NCI-H226 (cell line): Measurements from ENCODE around the gene FRMD4A.

ENCODE experiments used
- DNase-seq: peaks from one replicate; pipeline ENCODE4 v3.0.0-alpha.2; 2015

FRMD4A gene

DNA sequence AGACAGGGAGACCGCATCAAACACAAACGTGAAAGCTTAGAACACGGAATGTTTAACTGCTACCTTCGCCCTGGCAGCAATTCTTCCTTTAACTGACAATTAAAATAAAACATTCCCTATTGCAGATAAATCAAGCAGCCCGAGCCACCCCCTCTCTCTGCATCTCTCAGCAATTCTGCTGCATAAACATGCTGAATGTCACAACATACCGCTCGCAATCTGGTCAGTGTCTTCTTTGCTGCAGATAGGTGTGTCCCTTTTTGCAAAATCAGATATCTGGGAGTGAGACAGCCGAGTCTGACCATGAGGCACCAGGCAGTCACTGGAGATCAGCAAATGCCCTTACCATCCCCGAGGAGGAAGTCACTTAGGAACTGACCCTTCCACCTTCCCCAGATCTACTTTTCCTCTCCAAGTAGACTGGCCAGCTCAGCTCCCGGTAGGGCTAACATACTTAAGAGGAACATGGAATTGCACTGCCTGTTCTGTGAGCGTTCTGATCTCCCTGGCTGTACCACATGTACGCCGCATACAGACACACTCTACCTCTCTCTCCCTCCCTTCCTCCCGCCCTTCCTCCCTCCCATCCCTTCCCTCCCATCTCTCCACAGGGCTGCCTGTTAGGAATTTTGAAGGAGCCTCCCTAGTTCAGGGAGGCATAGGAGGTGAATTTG, at the start of gene FRMD4A:
Gene FRMD4A, minus strand, starts transcription at position 537 of the 674 bp plus-strand sequence.
- no peak for DNase-seq

DNA sequence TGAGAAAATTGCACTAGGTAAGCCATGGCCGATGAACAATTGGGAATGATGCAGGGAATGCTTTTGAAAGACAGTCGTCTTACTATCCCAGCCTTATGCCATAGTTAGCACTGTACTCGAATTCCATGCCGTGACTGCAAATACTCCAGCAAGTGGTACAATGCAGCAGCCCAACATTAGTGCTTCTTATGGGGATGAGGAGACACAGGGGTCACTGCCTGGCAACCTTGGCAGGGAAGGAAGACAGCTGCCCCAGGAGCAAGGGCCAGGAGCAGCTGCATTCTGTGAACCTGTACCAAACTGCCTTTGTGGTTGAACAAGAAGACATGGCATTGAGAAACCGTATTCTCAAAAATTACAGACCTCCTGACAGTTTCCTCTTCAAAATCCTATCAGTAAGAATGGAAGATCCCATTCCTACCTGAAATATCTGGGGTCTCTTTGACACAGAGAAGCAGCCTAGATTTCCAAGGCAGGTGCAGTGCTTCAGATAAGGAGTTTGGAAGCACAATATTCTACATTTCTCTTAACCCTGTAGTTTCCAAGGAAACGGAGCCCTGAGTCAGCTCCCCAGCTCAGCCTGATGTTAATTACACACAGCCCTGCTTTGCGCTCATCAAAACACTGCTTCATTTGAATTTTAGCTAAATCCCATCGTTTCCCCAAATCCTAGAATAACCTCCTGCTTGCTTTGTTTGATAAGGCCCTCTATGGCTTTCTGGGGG, 49.0 kb upstream of the FRMD4A start:
- DNase-seq: no peak

DNA sequence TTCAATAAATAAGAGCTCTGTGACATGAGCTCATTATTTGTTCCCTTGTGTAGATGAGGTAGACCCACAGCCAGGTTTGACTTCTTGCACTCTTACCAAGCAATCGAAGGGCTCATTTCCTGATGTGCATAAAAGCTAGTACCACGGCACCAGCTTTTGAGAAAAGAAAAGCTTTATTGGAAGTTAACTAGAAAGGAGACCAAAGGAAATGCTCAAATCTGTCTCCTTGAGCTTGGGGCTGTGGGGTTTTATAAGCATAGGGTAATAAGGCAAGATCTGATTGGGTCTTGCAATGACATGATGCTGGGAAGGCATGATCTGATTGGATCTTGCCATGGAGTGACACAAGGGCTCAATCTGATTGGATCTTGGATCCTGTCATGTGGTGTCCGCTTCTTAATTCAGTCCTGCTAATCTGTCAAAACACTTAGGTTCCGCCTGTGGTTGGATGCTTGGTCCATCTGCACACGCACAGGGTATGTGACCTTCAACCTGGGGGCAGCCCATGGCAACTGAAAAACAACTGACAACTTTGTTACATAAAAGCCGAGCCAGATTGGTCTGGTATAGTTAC, 47.8 kb upstream of the FRMD4A start:
- peak; percentile 52 for DNase-seq

DNA sequence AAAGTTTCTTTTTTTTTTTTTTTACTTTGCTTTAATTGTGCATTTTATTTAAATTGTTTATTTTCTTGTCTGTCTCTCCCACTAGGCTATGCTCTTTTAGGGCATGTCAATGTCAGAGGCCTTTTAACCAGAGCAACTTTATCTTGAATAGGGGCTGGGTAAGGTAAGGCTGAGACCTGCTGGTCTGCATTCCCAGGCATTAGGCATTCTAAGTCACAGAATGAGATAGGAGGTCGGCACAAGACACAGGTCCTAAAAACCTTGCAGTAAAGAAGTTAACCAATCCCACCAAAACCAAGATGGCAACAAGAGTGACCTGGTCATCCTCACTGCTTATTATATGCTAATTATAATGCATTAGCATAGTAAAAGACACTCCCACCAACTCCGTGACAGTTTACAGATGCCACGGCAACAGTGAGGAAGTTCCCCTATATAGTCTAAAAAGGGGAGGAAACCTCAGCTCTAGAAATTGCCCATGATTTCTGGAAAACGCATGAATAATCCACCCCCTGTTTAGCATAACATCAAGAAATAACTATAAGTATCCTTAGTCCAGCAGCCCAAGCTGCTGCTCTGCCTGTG, 47.0 kb upstream of the FRMD4A start:
- no peak for DNase-seq

DNA sequence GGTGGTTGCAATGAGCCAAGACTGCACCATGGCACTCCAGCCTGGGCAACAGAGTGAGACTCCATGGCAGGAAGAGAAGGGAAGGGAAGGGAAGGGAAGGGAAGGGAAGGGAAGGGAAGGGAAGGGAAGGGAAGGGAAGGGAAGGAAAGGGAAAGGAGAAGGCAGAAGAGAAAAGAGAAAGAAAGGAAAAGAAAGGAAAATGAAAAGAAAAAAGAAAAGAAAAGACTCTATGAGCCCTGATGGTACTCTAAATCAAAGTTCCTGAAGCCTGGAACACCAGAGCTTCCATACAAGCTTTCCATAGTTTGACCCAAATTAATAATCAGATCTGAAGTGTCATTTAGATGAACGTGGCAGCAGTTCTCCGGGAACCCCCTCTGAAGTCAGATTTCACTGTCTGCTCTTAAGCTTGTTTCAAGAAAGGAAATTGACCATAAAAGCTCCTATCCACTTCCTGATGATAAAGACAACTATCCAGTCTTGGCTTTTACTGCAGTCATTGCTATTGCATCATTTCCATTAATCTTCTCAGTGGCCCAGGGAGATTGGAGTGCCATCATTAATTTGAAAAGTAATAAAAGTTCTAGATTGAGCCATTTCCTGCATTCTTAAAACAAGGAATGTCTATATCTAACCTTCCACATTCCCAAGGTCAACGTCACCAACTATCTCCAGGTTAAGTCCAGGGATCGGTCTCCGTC, 44.2 kb upstream of the FRMD4A start:
- DNase-seq: peak; percentile 64

DNA sequence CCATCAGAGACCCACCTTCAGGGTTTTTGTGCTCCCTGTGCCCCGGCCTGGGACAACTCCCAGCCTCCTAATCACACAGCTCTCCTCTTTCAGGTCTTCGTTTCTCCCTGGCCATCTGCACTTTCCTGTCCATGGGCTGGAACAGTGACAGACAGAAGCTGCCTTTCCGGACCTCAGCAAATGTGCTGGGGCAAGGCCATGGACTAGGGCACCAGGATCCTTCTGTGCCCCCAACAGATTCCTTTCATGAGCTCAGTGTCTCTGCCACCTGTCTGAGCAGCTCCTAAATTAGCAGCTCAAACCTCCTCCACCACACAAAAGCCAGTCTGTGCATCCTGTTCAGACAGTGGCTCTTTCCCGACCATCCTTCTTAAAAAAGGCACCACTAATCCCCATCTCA, 41.9 kb upstream of the FRMD4A start:
- DNase-seq: no peak

DNA sequence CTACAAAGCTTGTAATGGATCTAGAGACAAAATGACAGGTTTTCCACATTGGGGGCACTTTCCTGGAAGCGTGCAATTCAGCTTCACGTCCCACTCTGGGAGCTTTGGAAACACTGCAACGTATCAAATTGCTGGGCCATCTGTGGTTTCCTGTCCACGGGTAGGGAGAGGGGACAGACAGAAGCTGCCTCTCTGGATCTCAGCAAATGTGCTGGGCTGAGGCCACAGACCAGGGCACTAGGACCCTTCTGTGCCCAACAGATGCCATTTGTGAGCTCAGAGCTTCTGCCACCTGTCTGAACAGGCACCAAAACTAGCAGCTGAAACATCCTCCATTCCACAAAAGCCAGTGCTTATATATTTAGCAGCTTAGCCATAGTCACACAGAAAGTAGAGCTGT, 40.9 kb upstream of the FRMD4A start:
- no peak for DNase-seq

DNA sequence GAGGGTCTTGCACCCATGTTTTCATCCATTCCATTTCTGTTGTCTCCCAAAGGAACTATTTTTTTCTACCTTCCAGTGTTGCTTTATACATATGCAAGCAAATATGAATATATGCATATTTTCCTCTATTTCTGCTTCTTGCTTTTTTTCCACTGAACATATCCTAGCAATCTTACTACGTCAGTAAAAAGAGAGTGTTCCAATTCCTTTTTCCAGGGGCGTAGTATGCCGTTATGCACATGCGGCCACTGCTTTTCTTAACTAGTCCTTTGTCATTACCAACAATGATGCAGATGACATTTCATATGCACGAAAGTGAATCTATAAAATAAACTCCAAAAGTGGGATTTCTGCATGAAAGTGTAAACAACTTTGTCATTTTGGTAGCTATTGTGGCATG, 40.2 kb upstream of the FRMD4A start:
- DNase-seq: no peak

DNA sequence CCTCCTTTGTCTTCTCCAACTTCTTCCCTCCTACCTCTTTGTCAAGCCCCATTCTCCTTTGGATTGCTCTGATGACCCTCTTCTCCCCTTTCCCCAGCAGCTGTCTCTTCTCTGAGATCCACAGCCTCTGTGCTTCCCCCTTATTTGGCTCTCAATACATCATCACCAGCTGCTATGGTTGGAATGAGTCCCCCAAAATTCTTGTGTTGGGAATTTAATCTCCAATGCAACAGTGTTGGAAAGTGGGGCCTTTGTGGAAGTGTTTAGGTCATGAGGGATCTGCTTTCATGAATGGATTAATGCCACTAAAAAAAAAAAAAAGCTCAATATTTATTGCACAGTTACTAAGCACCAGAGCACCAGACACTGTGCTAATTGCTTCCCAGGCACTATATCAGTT, 39.2 kb upstream of the FRMD4A start:
- no peak for DNase-seq

DNA sequence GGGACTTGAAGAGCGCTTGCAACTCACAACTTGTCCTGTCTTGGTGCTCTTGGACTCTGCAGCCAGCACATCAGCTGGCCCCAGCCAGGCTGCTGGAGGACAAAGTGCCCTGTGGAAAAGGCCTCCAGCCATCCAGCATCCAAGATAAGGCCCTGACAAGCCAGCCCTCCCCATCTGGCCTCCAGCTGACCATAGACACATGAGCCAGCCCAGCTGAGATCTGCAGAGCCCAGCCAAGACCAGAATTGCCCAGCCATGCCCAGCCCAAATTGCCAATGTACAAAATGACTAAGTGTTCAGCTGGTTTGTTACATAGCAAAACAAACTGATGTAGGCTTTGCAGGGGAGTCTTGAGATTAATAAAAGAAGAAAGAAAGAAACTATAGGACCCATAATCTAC, 36.0 kb upstream of the FRMD4A start:
- DNase-seq: peak; percentile 28

DNA sequence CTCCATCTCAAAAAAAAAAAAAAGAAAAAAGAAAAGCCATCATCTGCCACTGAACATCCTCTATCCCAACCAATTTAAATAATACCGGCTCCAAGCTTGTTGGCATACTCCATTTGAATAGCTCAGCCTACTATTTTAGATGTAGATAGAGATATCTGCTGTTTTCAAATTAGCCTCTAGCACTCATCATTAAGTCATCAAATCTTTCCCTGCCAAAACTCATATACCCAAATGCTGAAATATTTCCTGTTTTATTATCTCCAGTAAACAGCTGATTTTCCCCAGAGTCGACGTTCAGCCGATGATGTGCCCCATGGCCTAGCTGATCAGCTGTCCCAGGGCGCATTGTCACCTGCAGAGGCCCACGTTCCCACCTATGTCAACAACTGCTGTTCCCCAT, 34.5 kb upstream of the FRMD4A start:
- no peak for DNase-seq

DNA sequence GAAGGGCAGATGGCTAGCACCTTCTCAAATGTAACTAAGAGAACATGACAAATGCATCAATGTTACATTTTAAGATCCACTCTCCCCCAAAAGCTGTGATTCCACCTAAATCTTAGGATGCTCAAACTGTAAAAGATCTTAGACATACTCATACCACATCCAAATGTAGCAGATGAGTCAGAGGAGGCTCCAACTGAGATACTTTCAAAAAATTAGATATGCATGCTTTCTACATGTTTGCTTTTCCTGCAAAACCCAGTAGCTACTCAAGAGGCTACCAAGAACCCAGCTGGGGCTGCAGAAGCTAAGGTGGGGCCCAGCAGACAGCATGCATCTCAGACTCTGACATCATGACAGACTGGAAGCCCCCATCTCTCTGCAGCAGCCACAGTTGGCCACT, 31.4 kb upstream of the FRMD4A start:
- no peak for DNase-seq

DNA sequence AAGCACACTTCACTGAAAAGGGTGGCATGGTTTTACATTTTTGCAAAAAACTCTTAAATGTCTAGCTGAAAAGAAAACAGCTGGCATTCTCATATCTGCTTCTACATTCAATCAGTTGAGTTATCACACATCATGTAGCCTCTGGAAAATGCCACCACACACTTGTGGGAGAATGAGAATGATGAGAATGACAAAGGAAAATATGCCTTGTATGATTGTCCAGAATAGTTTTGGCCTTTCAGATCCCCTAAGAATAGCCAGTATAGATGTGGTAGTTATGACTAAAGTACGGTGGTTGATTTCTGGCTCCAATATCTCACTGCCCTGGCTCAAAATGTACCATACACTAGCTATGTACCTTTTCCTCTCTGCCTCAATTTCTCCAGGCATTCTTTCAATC, 30.2 kb upstream of the FRMD4A start:
- DNase-seq: no peak

DNA sequence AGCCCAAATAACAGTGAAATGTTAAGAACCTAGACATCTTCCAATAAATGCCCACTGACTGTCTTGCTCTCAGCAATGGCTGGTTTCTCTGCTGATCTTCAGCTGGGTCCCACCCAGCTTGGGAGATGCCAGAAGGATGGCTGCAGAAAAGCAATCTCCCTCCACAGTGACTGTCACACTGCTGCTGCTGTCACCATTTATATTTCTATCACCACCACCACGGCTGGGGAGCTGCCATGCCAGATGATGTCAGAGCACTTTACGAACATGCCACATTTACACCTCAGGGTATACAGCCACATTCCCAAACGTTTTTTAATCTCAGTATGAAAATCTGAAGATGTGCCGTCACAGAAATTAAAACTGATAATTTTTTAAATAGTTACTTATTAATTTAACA, 29.8 kb upstream of the FRMD4A start:
- no peak for DNase-seq

DNA sequence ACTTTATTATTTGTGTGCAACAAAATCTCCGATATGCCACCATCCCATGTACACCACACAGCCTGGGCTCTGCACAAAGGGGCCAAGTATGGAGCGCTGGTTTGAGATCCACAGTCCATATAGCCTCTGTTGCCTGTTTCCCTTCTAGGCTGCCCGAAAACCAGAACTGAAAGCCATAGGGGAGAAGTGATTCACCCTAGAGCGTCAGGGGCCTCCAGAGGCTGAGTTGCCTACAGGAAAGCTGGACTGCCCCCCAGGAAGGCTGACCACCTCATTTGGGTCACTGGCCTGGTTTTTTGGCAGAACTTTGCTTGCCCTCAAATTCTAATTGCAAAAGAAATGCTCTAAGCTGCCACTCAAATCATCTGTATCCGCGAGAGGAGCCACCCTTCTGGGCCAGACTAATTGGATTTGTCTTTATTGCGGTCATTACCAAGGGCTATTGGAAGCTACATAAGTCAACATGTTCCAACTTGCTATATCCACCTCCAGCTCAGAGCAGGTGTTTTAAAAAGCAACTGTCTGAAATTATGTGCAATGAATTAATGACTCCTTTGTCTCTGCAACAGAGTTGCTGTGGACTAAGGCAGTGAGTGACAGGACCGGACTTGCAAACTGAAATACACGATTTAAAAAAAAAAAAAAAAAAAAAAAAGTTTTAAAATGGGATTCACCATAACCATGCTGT, 28.3 kb upstream of the FRMD4A start:
- DNase-seq: no peak

DNA sequence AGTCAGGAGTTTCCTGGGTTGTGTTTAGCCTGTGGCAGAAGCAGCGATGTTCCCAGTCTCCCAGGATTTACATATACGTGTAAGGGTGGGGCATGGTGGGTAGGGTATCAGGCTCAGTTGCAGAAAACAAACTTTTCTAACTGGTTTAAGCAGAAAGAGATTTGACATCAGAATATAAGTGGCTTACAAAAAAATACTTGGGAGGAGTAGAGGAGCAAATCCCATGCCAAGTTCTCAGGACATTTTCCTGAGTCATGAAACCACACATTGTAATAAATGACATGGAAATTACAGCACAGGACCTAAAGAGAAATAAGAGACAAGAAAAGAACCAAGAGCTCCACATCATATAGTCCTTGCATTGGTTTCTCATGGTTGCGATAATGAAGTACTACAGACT, 26.2 kb upstream of the FRMD4A start:
- no peak for DNase-seq

DNA sequence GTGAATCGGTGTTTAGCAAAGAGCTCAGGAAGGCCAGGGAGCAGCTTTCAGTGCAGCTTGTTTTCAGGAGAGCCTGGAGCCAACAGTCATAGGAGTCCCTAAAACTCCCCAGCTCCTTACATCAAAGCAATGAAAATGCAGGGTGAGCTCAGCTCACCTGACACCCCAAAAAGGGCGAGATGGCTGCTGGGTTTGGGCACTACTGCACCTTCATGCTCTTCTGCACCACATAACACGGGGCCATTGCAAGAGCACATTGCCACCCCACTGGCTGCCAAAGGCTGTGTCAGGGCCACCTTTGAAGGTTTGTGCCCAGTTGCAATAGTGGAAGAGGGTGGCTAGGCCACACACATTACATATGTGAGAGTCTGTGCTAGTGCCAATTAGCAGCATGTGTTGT, 25.0 kb upstream of the FRMD4A start:
- no peak for DNase-seq

DNA sequence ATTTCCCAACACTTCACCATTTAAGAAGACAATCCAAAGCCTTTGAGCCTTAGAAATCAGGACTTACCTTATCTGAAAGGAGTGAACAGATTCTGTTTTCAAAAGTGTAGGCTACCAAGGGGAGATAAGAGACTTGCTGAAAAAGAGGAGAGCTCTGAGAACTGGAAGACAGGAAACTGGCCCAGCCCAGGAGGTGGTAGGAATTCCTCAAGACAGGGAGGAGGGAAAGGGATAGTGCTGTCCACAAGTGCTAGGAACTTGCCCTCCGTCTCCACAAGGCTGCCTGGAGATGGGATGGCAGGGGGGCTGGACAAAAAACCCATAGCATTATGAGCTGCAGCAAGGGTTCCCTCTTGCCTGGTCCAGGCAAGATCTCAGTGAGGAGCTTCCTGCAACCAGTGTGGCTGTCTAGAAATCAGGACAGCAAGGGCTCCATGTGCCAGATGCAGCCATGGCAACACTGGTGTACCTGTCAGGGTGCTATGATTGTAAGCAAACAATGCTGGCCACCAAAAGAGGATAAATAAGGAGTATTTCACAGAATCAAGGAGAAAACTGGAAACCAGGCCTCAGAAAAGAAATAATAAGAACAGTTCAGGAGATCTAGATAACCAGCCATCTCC, 22.7 kb upstream of the FRMD4A start:
- DNase-seq: peak; percentile 64

DNA sequence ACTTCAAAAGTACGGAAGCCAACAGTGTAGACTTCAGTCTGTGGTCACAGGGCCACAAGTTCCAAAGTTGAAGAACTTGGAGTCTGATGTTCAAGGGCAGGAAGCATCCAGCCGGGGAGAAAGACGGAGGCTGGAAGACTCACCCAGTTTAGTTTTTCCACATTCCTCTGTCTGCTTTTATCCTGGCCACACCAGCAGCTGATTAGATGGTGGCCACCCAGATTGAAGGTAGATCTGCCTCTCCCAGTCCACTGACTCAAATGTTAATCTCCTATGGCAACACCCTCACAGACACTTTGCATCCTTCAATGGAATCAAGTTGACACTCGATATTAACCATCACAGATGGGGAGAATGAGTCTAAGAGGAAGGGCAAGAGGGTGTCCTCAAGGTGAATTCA, 19.3 kb upstream of the FRMD4A start:
- no peak for DNase-seq

DNA sequence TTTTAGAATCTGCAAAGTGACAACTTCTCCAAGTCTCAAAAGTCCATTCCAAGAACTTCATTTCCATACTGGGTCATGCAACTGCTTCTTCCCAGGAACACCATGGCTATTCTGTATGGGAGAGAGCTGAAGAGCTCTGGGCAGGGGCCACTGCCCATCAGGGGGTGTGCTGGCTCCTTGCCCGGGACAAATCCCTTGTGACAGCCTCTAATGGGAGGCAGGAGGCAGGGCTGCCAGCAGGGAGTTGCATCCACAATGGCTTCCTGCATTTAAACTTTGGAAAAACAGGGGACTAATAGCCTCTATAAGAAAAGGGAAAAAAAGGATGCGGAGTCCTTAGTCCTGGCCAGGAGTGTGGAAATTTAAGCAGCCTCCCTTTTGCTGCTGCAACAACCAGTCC, 18.4 kb upstream of the FRMD4A start:
- DNase-seq: no peak

DNA sequence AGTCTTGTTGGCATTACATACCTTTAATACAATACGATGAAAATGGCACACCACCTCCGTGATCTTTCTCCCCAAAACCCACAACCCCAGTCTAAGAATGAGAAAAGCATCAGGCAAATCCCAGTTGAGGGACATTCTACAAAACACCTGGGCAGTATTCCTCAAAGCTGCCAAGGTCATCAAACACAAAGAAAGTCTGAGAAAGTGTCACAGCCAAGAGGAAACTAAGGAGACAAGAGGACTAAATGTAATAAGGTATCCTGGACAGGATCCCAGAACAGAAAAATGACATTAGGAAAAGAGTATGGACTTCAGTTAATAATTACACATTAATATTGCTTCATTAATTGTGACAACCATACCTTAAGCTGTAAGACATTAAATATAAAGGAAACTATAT, 14.5 kb upstream of the FRMD4A start:
- DNase-seq: no peak

DNA sequence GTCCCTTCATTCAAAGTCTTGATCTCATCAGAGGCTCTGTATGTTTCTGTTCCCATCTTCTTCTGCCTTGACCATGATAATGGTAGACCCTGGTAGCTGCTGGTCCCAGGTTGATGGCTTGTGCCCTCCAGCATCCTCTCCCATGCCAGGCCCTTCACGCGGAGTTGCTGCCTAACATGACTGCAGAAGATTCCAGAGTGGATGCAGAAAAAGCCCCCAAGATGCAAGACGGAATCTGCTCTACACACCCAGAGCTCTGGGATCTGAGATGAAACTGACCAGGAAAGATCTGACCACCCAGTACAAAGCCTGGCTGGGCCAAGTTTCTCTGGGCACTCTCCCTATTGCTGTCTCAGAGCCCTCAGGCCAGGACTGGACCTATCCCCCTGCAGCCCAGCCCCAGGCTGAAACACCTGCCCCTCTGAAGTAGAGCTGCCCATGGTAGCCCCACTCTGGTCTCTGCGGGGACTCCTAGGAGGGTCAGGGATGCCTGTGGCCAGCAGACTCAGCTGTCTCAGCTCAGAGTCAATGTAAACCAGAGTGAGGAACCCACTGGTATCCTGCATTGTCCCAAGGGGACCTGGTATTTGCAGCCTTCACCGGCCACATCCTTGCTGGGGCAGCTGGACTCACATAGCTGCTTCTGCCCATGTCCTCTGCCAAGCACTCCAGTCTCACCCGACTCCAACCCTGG, 9.5 kb upstream of the FRMD4A start:
- DNase-seq: no peak
